ENCODE results near the gene ING1.

- no peak for TF ChIP-seq GATA2 (IDR thresholded peaks at IDR 0.05; ENCODE audit: low read depth, low read length)
- TF ChIP-seq GATA3 (IDR thresholded peaks at IDR 0.05; ENCODE audit: low read depth, low read length), result no peak
Observed at GRCh38 chr13:110723598-110723997, 10.1 kb downstream of the ING1 start.

Data from SH-SY5Y (cell line).